Transverse colon (tissue), 4 donors: ENCODE measurements around the gene MIER2. TPM values are rescaled to one million over a fixed set of nuclear protein-coding genes. Genes with fewer than 3 reads are reported as not detected.

Source experiments
- DNase-seq: peaks from one replicate; pipeline ENCODE4 v3.0.0-alpha.2; 2019
- H3K27ac ChIP-seq, 4 donors: fragments of 200-600 bp; sonication (generic); 2 replicates each; pipeline ENCODE4 v1.5.1; 2016 to 2018; ENCODE audit warnings: inconsistent platforms in 4 of 4
- H3K27me3 ChIP-seq: fragments of 200-600 bp; sonication (generic); 2 replicates; pipeline ENCODE4 v1.5.1; 2017; ENCODE audit warnings: inconsistent platforms
- H3K36me3 ChIP-seq, 4 donors: fragments of 200-600 bp; sonication (generic); 2 replicates each; pipeline ENCODE4 v1.5.1; 2017 to 2019; ENCODE audit warnings: inconsistent platforms in 4 of 4
- H3K4me1 ChIP-seq, 4 donors: fragments of 200-600 bp; sonication (generic); 2 replicates each; pipeline ENCODE4 v1.5.1; 2017 to 2020; ENCODE audit warnings: inconsistent platforms in 4 of 4
- H3K4me3 ChIP-seq, 4 donors: fragments of 200-600 bp; sonication (generic); 1 replicate in 1 of 4; 2 replicates in 3 of 4; pipeline versions ENCODE4 v1.5.1 to v1.6.1; 2017 to 2019; ENCODE audit warnings: inconsistent platforms in 4 of 4
- H3K9me3 ChIP-seq, 2 donors: fragments of 200-600 bp; sonication (generic); 2 replicates each; pipeline ENCODE4 v1.5.1; 2017 to 2019; ENCODE audit warnings: inconsistent platforms in 2 of 2
- CTCF ChIP-seq, 5 experiments: fragments of 200-600 bp in 3 of 5; fragments of 450-650 bp in 2 of 5; sonication (generic) in 3 of 5; IDR thresholded peaks; 1 replicate in 2 of 5; 2 replicates in 3 of 5; pipeline ENCODE4 v1.5.1; 2016 to 2017; ENCODE audit warnings: antibody characterized with exemption in 5 of 5, inconsistent platforms in 3 of 5, mild to moderate bottlenecking in 2 of 5, moderate library complexity in 1 of 5
- EP300 ChIP-seq: sonication (generic); formaldehyde crosslinking; IDR thresholded peaks from one replicate; pipeline ENCODE4 v1.6.1; 2017; ENCODE audit warnings: antibody characterized with exemption, low read depth
- POLR2A ChIP-seq: fragments of 450-650 bp; IDR thresholded peaks from one replicate; pipeline ENCODE4 v1.6.1; 2016; ENCODE audit warnings: antibody characterized with exemption, mild to moderate bottlenecking, moderate library complexity
- POLR2AphosphoS5 ChIP-seq, 3 donors: sonication (generic); formaldehyde crosslinking; IDR thresholded peaks; one replicate each; pipeline ENCODE4 v1.6.1; 2016; ENCODE audit warnings: antibody characterized with exemption in 3 of 3
- WGBS, 2 donors: methylation state at CpG; one replicate each; pipeline ENCODE4 v1.1.5; 2018; ENCODE audit warnings: low coverage in 1 of 2; 5-methylcytosine and 5-hydroxymethylcytosine counted together
- in situ Hi-C, 4 donors: fragments of 200-750 bp; cut with MboI; loops; one replicate each; pipeline versions ENCODE4 v1.15.0 to v1.15.1; 2017; ENCODE audit warnings: low sequenced_read_pairs in 3 of 4, low pct_ligation_motif_present in 1 of 4, low pct_unique_long_range_greater_than_20kb in 1 of 4
- intact Hi-C: fragments of 100-400 bp; cut with DNase I; formaldehyde crosslinking; loops from one replicate; pipeline ENCODE4 v1.15.1; 2023; ENCODE audit warnings: low total_unique reads
- total RNA-seq, 4 donors: library from RNA; depleted of rRNA; stranded (reverse); fragments of >200 nt; gene quantifications; one replicate each; pipeline ENCODE4 v1.1.0, GENCODE V29; 2016

MIER2 gene
- total RNA-seq, 4 donors from 2014 or later = 8.2 to 41.1 (median 16.7) TPM

- no peak for DNase-seq
- in situ Hi-C loops = no loop called here
- Histone ChIP-seq H3K4me3 (no peak overlapping the region), H3K27me3 (peaks cover 9% of the 10 kb centered on the region), H3K4me1 (no peaks in the 10 kb centered on the region), H3K9me3 (no peaks in the 10 kb centered on the region), H3K36me3 (no peaks in the 10 kb centered on the region), H3K27ac (no peak overlapping the region)
- intact Hi-C loops = no loop called here
- 87 to 100% methylated on average over 1 to 8 of the region's 8 CpGs for WGBS, 2 donors
- no peak for TF ChIP-seq CTCF (IDR thresholded peaks at IDR 0.05)
- TF ChIP-seq POLR2AphosphoS5 (IDR thresholded peaks at IDR 0.05) = no peak
- no peak for TF ChIP-seq POLR2A
- no peak for TF ChIP-seq EP300
Observed at GRCh38 chr19:366951-367350, 22.4 kb upstream of the MIER2 start.

- Histone ChIP-seq H3K27me3 (peaks cover 9% of the 10 kb centered on the region), H3K4me1 (no peaks in the 10 kb centered on the region), H3K27ac (no peak overlapping the region), H3K9me3 (no peaks in the 10 kb centered on the region), H3K4me3 (no peak overlapping the region), H3K36me3 (no peaks in the 10 kb centered on the region)
- TF ChIP-seq EP300 = no peak
- no peak for TF ChIP-seq POLR2A
- no peak for TF ChIP-seq CTCF (IDR thresholded peaks at IDR 0.05)
- TF ChIP-seq POLR2AphosphoS5 (IDR thresholded peaks at IDR 0.05) = no peak
- 81 to 89% methylated on average over 17 of the region's 17 CpGs for WGBS, 2 donors
- intact Hi-C loops = no loop called here
- in situ Hi-C loops = no loop called here
- no peak for DNase-seq
Observed at GRCh38 chr19:366205-366783, 21.7 kb upstream of the MIER2 start.

- 58 to 90% methylated on average over 2 to 17 of the region's 17 CpGs for WGBS, 2 donors
- no peak for TF ChIP-seq CTCF (IDR thresholded peaks at IDR 0.05)
- TF ChIP-seq EP300 = no peak
- no peak for TF ChIP-seq POLR2A
- no peak for TF ChIP-seq POLR2AphosphoS5 (IDR thresholded peaks at IDR 0.05)
- Histone ChIP-seq H3K27ac (no peak overlapping the region), H3K4me3 (no peak overlapping the region), H3K27me3 (peaks cover 9% of the 10 kb centered on the region), H3K9me3 (no peaks in the 10 kb centered on the region), H3K36me3 (no peaks in the 10 kb centered on the region), H3K4me1 (no peaks in the 10 kb centered on the region)
- in situ Hi-C loops (no loop called here), intact Hi-C loops (no loop called here)
- DNase-seq = no peak
Observed at GRCh38 chr19:364496-365287, 20.1 kb upstream of the MIER2 start.

GRCh38 chr19:362683-363082 is 18.1 kb upstream of the MIER2 start:
- Histone ChIP-seq H3K27me3 (peaks cover 9% of the 10 kb centered on the region), H3K4me3 (no peak overlapping the region), H3K4me1 (no peaks in the 10 kb centered on the region), H3K36me3 (no peaks in the 10 kb centered on the region), H3K9me3 (no peaks in the 10 kb centered on the region), H3K27ac (no peak overlapping the region)
- DNase-seq = no peak
- in situ Hi-C loops (no loop called here), intact Hi-C loops (no loop called here)
- TF ChIP-seq CTCF (IDR thresholded peaks at IDR 0.05) (no peak), POLR2AphosphoS5 (IDR thresholded peaks at IDR 0.05) (no peak), EP300 (no peak), POLR2A (no peak)
- WGBS, 2 donors = 14 to 59% methylated on average over 1 to 11 of the region's 11 CpGs
